Loucy (cell line): Measurements from ENCODE around the gene CDH4.

Experiments used
- EZH2phosphoT487 ChIP-seq: fragments of 200-600 bp; IDR thresholded peaks from 2 replicates; pipeline ENCODE4 v1.6.1; 2018; ENCODE audit warnings: antibody characterized with exemption, mild to moderate bottlenecking, moderate library complexity, borderline replicate concordance
- TF ChIP-seq, protein P1 (sequence below): fragments of 200-600 bp; sonication (generic); conservative IDR thresholded peaks from 2 replicates; pipeline ENCODE4 v1.5.1; 2014; ENCODE audit warnings: mild to moderate bottlenecking, antibody characterized with exemption, low read length

DNA sequence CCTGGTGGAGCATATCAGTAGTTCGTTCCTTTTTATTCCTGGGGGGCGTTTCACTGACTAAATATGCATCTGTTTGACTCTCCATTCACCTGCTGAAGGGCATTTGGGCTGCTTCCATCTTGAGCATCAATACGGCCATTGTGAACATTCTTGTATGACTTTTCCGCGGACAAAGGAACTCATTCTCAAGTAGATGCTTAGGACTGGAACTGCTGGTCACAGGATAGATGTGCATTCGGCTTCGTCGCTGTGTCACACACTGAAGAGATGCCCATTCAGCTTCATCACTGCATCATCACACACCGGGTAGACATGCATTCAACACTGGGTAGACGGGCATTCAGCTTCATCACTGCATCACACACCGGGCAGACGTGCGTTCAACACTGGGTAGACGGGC lies 718.3 kb downstream of the CDH4 start:
- TF ChIP-seq, protein P1, sequence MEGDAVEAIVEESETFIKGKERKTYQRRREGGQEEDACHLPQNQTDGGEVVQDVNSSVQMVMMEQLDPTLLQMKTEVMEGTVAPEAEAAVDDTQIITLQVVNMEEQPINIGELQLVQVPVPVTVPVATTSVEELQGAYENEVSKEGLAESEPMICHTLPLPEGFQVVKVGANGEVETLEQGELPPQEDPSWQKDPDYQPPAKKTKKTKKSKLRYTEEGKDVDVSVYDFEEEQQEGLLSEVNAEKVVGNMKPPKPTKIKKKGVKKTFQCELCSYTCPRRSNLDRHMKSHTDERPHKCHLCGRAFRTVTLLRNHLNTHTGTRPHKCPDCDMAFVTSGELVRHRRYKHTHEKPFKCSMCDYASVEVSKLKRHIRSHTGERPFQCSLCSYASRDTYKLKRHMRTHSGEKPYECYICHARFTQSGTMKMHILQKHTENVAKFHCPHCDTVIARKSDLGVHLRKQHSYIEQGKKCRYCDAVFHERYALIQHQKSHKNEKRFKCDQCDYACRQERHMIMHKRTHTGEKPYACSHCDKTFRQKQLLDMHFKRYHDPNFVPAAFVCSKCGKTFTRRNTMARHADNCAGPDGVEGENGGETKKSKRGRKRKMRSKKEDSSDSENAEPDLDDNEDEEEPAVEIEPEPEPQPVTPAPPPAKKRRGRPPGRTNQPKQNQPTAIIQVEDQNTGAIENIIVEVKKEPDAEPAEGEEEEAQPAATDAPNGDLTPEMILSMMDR, result no peak
- no peak for TF ChIP-seq EZH2phosphoT487
